ENCODE results near the gene DAZAP1. TPM values are rescaled to one million over a fixed set of nuclear protein-coding genes. Genes with fewer than 3 reads are reported as not detected.

DAZAP1 gene
- total RNA-seq, 1 experiment from 2014 or later: 144 TPM

DNA sequence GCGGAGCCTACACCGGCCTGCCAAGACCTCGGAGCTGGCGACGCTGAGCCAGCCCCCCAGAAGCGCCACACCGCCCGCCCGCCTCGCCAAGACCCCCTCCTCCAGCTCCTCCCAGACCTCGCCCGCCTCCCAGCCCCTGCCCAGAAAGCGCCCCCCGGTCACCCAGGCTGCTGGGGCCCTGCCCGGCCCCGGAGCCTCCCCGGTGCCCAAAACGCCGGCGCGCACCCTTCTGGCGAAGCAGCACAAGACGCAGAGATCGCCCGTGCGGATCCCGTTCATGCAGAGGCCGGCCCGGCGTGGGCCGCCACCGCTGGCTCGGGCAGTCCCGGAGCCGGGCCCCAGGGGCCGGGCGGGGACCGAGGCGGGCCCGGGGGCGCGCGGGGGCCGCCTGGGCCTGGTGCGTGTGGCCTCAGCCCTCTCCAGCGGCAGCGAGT, 61.5 kb downstream of the DAZAP1 start:
- BruUV-seq (replicated peaks): no TSS peak
- Histone ChIP-seq H3F3A (ENCODE audit: insufficient read depth, low read depth) (no peaks in the 10 kb centered on the region), H3K9me3 (ENCODE audit: insufficient read depth, low read depth) (no peaks in the 10 kb centered on the region), H3K4me3 (no peak overlapping the region), H3K27ac (no peak overlapping the region), H3K4me1 (replicated peaks; ENCODE audit: insufficient read depth) (no peaks in the 10 kb centered on the region), H3K79me2 (ENCODE audit: low read depth) (no peaks in the 10 kb centered on the region), H3K27me3 (ENCODE audit: insufficient read depth, low read depth) (no peaks in the 10 kb centered on the region), H3K4me2 (peak overlapping the region; percentile 47; the same call in 1 of the 2 replicates), H2AFZ (no peak overlapping the region), H3K36me3 (ENCODE audit: low read depth) (no peaks in the 10 kb centered on the region), H4K20me1 (ENCODE audit: insufficient read depth) (no peaks in the 10 kb centered on the region; the same call in none of the 2 replicates), H3K9me2 (ENCODE audit: insufficient read depth) (no peaks in the 10 kb centered on the region)
- ChIA-PET POLR2A (ENCODE audit: unreplicated experiment) (no interaction called here), CTCF (no interaction called here)
- DNase-seq: no peak
- intact Hi-C loops (cut with micrococcal nuclease; ENCODE audit: unreplicated experiment): no loop called here
- TF ChIP-seq EZH2 (IDR thresholded peaks at IDR 0.05; ENCODE audit: low read depth): no peak
- TF ChIP-seq, protein P1, sequence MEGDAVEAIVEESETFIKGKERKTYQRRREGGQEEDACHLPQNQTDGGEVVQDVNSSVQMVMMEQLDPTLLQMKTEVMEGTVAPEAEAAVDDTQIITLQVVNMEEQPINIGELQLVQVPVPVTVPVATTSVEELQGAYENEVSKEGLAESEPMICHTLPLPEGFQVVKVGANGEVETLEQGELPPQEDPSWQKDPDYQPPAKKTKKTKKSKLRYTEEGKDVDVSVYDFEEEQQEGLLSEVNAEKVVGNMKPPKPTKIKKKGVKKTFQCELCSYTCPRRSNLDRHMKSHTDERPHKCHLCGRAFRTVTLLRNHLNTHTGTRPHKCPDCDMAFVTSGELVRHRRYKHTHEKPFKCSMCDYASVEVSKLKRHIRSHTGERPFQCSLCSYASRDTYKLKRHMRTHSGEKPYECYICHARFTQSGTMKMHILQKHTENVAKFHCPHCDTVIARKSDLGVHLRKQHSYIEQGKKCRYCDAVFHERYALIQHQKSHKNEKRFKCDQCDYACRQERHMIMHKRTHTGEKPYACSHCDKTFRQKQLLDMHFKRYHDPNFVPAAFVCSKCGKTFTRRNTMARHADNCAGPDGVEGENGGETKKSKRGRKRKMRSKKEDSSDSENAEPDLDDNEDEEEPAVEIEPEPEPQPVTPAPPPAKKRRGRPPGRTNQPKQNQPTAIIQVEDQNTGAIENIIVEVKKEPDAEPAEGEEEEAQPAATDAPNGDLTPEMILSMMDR (conservative IDR thresholded peaks at IDR 0.05): no peak; the same call in 1 of the 2 replicates

DNA sequence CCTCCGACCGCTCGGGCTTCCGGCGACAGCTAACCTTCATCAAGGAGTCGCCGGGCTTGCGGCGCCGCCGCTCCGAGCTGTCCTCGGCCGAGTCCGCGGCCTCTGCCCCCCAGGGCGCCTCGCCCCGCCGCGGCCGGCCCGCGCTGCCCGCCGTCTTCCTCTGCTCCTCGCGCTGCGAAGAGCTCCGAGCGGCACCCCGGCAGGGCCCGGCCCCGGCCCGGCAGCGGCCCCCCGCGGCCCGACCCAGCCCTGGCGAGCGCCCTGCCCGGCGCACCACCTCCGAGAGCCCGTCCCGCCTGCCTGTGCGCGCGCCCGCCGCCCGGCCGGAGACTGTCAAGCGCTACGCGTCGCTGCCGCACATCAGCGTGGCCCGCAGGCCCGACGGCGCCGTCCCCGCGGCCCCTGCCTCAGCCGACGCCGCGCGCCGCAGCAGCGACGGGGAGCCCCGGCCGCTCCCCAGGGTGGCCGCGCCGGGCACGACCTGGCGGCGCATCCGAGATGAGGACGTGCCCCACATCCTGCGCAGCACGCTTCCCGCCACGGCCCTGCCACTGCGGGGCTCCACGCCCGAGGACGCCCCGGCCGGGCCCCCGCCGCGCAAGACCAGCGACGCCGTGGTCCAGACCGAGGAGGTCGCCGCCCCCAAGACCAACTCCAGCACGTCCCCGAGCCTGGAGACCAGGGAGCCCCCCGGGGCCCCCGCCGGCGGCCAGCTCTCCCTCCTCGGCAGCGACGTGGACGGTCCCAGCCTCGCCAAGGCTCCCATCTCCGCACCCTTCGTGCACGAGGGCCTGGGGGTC, 62.1 kb downstream of the DAZAP1 start:
- H2AFZ ChIP-seq: no peak overlapping the region
- BruUV-seq (replicated peaks): no TSS peak
- H4K20me1 ChIP-seq (ENCODE audit: insufficient read depth): no peaks in the 10 kb centered on the region; the same call in none of the 2 replicates
- no peaks in the 10 kb centered on the region for H3F3A ChIP-seq (ENCODE audit: insufficient read depth, low read depth)
- H3K36me3 ChIP-seq (ENCODE audit: low read depth): no peaks in the 10 kb centered on the region
- POLR2A ChIA-PET (ENCODE audit: unreplicated experiment): no interaction called here
- TF ChIP-seq, protein P1 (conservative IDR thresholded peaks at IDR 0.05): no peak
- no peak for TF ChIP-seq EZH2 (IDR thresholded peaks at IDR 0.05; ENCODE audit: low read depth)
- no peaks in the 10 kb centered on the region for H3K4me1 ChIP-seq (replicated peaks; ENCODE audit: insufficient read depth)
- H3K79me2 ChIP-seq (ENCODE audit: low read depth): no peaks in the 10 kb centered on the region
- CTCF ChIA-PET: no interaction called here
- intact Hi-C loops (cut with micrococcal nuclease; ENCODE audit: unreplicated experiment): no loop called here
- H3K27ac ChIP-seq: no peak overlapping the region
- H3K4me3 ChIP-seq: no peak overlapping the region
- peak overlapping the region; percentile 55; the same call in 1 of the 2 replicates for H3K4me2 ChIP-seq
- H3K27me3 ChIP-seq (ENCODE audit: insufficient read depth, low read depth): no peaks in the 10 kb centered on the region
- H3K9me2 ChIP-seq (ENCODE audit: insufficient read depth): no peaks in the 10 kb centered on the region
- H3K9me3 ChIP-seq (ENCODE audit: insufficient read depth, low read depth): no peaks in the 10 kb centered on the region
- no peak for DNase-seq

DNA sequence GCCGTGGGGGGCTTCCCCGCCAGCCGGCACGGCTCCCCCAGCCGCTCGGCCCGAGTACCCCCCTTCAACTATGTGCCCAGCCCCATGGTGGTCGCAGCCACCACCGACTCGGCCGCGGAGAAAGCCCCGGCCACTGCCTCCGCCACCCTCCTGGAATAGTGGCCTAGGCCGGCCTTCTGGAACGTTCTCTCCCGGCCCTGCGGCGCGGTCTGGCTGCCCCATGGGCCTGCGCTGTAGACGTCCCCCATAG, 62.6 kb downstream of the DAZAP1 start:
- H3K27ac ChIP-seq: no peak overlapping the region
- CTCF ChIA-PET: no interaction called here
- BruUV-seq (replicated peaks): no TSS peak

More for the DNA sequence above, 62.6 kb downstream of the DAZAP1 start:
- H3K79me2 ChIP-seq (ENCODE audit: low read depth): no peaks in the 10 kb centered on the region
- no peaks in the 10 kb centered on the region for H3K36me3 ChIP-seq (ENCODE audit: low read depth)
- no peaks in the 10 kb centered on the region for H3K9me3 ChIP-seq (ENCODE audit: insufficient read depth, low read depth)
- H3K4me3 ChIP-seq: no peak overlapping the region; the same call in 1 of the 2 replicates
- H2AFZ ChIP-seq: no peak overlapping the region
- no peaks in the 10 kb centered on the region for H3F3A ChIP-seq (ENCODE audit: insufficient read depth, low read depth)
- peak overlapping the region; percentile 55; the same call in 1 of the 2 replicates for H3K4me2 ChIP-seq
- intact Hi-C loops (cut with micrococcal nuclease; ENCODE audit: unreplicated experiment): no loop called here
- no peaks in the 10 kb centered on the region; the same call in none of the 2 replicates for H4K20me1 ChIP-seq (ENCODE audit: insufficient read depth)
- no peak for DNase-seq
- POLR2A ChIA-PET (ENCODE audit: unreplicated experiment): no interaction called here
- TF ChIP-seq, protein P1 (conservative IDR thresholded peaks at IDR 0.05): no peak
- no peak for TF ChIP-seq EZH2 (IDR thresholded peaks at IDR 0.05; ENCODE audit: low read depth)
- H3K27me3 ChIP-seq (ENCODE audit: insufficient read depth, low read depth): no peaks in the 10 kb centered on the region
- H3K9me2 ChIP-seq (ENCODE audit: insufficient read depth): no peaks in the 10 kb centered on the region
- H3K4me1 ChIP-seq (replicated peaks; ENCODE audit: insufficient read depth): no peaks in the 10 kb centered on the region

All from PC-9 (cell line).